ENCODE data around the gene ZMYM2. TPM values are rescaled to one million over a fixed set of nuclear protein-coding genes. Genes with fewer than 3 reads are reported as not detected.
A peak's percentile ranks its signal among the peaks of the same experiment; 100 is the strongest.

The ZMYM2 gene
- total and polyA plus RNA-seq, 2 of the 13 experiments (the other 11 are each of a cell fraction or from before 2014, with no cell fraction given), result 22.4 to 40.8 TPM

DNA sequence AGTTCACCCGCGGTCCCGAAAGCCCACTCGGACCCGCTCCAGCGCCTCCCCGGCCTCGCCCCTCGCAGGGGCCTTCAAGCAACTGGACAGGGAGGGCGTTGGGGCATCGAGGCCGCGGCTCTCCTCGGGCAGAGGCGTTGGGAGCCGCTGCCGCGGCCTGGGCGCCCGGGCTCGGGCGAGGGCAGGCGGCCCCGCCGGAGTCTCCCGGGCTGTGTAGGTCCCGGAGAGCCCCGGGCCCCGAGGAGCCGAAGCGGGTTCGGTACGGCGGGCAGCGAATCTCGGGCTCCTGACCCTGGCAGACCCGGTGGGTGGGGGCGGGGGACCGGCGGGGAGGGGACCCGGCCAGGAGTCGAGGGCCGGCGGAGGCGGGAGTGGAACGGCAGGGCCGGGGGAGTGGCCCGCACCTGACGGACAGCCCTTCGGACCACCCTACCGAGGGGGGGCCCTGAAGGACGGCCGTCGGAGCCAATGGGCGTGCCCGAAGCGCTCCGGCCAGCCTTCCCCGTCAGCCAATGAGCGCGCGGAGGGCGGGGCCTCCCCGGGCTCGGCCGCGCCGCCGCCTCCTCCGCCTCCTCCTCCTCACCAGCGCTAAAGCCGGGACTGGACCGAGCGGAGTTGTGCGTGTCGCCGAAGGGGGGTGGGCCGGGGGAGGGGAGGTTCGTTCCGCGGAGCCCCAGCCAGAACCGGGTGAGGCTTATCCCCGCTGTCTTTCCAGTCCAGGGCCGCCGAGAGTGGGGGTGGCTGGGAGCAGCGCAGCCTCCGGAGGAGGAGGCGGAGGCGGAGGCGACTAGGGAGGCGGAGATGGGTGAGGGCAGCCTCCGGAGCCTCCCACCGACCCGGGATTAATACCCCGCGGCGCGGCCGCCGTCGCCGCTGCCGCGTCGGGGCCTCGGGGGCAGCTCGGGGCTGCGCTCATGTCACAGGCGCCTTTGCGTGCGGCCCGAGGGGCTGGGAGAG is at the start of gene ZMYM2 (continued):
- TF ChIP-seq KLF12 (CRISPR knock-in tag; IDR thresholded peaks at IDR 0.05; ENCODE audit: borderline replicate concordance) (no peak), ZNF24 (IDR thresholded peaks at IDR 0.05) (no peak), MEIS1 (CRISPR knock-in tag; IDR thresholded peaks at IDR 0.05; ENCODE audit: borderline replicate concordance) (no peak), MZF1 (CRISPR knock-in tag; IDR thresholded peaks at IDR 0.05; ENCODE audit: borderline replicate concordance) (no peak), GTF2F1 (IDR thresholded peaks at IDR 0.05; ENCODE audit: low read length) (no peak), MIER3 (CRISPR knock-in tag; IDR thresholded peaks at IDR 0.05; ENCODE audit: borderline replicate concordance) (no peak), CEBPG (CRISPR knock-in tag; IDR thresholded peaks at IDR 0.05) (no peak), CBX5 (CRISPR knock-in tag; IDR thresholded peaks at IDR 0.05; ENCODE audit: borderline replicate concordance) (no peak), ZNF160 (CRISPR knock-in tag; IDR thresholded peaks at IDR 0.05) (no peak), SIN3B (IDR thresholded peaks at IDR 0.05; ENCODE audit: low read length) (no peak), ZBTB8A (CRISPR knock-in tag; IDR thresholded peaks at IDR 0.05; ENCODE audit: borderline replicate concordance, low read depth) (no peak), KDM5B (CRISPR knock-in tag; IDR thresholded peaks at IDR 0.05; ENCODE audit: borderline replicate concordance) (peak; percentile 51; the same call in 1 of the 2 replicates), ZSCAN22 (CRISPR knock-in tag; IDR thresholded peaks at IDR 0.05) (no peak), MEF2D (CRISPR knock-in tag; IDR thresholded peaks at IDR 0.05) (no peak), THAP11 (CRISPR knock-in tag; IDR thresholded peaks at IDR 0.05) (no peak), SP1 (IDR thresholded peaks at IDR 0.05) (no peak), SP1 (CRISPR knock-in tag; IDR thresholded peaks at IDR 0.05) (peak; percentile 96), CREB1 (IDR thresholded peaks at IDR 0.05) (peak; percentile 45; the same call in 1 of the 2 replicates), CREB1 (CRISPR knock-in tag; IDR thresholded peaks at IDR 0.05) (no peak), ZNF205 (CRISPR knock-in tag; IDR thresholded peaks at IDR 0.05) (peak; percentile 13; the same call in 1 of the 2 replicates), CCDC6 (CRISPR knock-in tag; IDR thresholded peaks at IDR 0.05) (no peak), ZNF34 (CRISPR knock-in tag; IDR thresholded peaks at IDR 0.05; ENCODE audit: borderline replicate concordance) (no peak), SIN3A (IDR thresholded peaks at IDR 0.05; ENCODE audit: borderline replicate concordance, low read depth, low read length) (peak; percentile 36; the same call in 1 of the 2 replicates), TMF1 (CRISPR knock-in tag; IDR thresholded peaks at IDR 0.05; ENCODE audit: low read depth) (no peak), ZNF605 (CRISPR knock-in tag; IDR thresholded peaks at IDR 0.05) (no peak), NAIF1 (CRISPR knock-in tag; IDR thresholded peaks at IDR 0.05; ENCODE audit: borderline replicate concordance) (no peak), ARNT (IDR thresholded peaks at IDR 0.05) (no peak), ZFP36L2 (CRISPR knock-in tag; IDR thresholded peaks at IDR 0.05) (no peak)
- TF ChIP-seq, protein P1, sequence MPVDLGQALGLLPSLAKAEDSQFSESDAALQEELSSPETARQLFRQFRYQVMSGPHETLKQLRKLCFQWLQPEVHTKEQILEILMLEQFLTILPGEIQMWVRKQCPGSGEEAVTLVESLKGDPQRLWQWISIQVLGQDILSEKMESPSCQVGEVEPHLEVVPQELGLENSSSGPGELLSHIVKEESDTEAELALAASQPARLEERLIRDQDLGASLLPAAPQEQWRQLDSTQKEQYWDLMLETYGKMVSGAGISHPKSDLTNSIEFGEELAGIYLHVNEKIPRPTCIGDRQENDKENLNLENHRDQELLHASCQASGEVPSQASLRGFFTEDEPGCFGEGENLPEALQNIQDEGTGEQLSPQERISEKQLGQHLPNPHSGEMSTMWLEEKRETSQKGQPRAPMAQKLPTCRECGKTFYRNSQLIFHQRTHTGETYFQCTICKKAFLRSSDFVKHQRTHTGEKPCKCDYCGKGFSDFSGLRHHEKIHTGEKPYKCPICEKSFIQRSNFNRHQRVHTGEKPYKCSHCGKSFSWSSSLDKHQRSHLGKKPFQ (CRISPR knock-in tag; IDR thresholded peaks at IDR 0.05; ENCODE audit: insufficient replicate concordance), result peak; percentile 30
- TF ChIP-seq, protein P2, sequence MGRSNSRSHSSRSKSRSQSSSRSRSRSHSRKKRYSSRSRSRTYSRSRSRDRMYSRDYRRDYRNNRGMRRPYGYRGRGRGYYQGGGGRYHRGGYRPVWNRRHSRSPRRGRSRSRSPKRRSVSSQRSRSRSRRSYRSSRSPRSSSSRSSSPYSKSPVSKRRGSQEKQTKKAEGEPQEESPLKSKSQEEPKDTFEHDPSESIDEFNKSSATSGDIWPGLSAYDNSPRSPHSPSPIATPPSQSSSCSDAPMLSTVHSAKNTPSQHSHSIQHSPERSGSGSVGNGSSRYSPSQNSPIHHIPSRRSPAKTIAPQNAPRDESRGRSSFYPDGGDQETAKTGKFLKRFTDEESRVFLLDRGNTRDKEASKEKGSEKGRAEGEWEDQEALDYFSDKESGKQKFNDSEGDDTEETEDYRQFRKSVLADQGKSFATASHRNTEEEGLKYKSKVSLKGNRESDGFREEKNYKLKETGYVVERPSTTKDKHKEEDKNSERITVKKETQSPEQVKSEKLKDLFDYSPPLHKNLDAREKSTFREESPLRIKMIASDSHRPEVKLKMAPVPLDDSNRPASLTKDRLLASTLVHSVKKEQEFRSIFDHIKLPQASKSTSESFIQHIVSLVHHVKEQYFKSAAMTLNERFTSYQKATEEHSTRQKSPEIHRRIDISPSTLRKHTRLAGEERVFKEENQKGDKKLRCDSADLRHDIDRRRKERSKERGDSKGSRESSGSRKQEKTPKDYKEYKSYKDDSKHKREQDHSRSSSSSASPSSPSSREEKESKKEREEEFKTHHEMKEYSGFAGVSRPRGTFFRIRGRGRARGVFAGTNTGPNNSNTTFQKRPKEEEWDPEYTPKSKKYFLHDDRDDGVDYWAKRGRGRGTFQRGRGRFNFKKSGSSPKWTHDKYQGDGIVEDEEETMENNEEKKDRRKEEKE (IDR thresholded peaks at IDR 0.05), result no peak
